ENCODE results near the gene CASP2. TPM values are rescaled to one million over a fixed set of nuclear protein-coding genes. Genes with fewer than 3 reads are reported as not detected.

Gene CASP2
- total and polyA plus RNA-seq, 2 of the 8 experiments (the other 6 are each of a cell fraction or from before 2014, with no cell fraction given) = 23.7 to 35.3 TPM

- TF ChIP-seq CHD7 (IDR thresholded peaks at IDR 0.05; ENCODE audit: insufficient replicate concordance, low read length) = no peak
- no peak for TF ChIP-seq SIRT6 (IDR thresholded peaks at IDR 0.05; ENCODE audit: low read length)
- TF ChIP-seq CEBPB (IDR thresholded peaks at IDR 0.05; ENCODE audit: low read depth, low read length) = no peak
These were observed 31.2 kb upstream of the CASP2 start (continued) for GRCh38 chr7:143256932-143257331.

All from H1 (cell line).